Breast epithelium (tissue), 4 donors: ENCODE measurements around the gene IFNL2. TPM values are rescaled to one million over a fixed set of nuclear protein-coding genes. Genes with fewer than 3 reads are reported as not detected.

Source experiments
- DNase-seq, 2 donors: peaks; one replicate each; pipeline ENCODE4 v3.0.0-alpha.2; 2019; ENCODE audit warnings: low spot score in 2 of 2
- H3K27ac ChIP-seq, 2 donors: fragments of 200-600 bp; sonication (generic) in 1 of 2; one replicate each; pipeline ENCODE4 v1.5.1; 2016 to 2019; ENCODE audit warnings: mild to moderate bottlenecking in 1 of 2
- H3K27me3 ChIP-seq, 2 donors: fragments of 200-600 bp; sonication (generic) in 1 of 2; one replicate each; pipeline versions ENCODE4 v1.5.1 to v1.6.0; 2017 to 2019; ENCODE audit warnings: control low read depth in 1 of 2, mild to moderate bottlenecking in 1 of 2
- H3K36me3 ChIP-seq: fragments of 200-600 bp; one replicate; pipeline ENCODE4 v1.5.1; 2019
- H3K4me1 ChIP-seq, 2 donors: fragments of 200-600 bp; sonication (generic); one replicate each; pipeline ENCODE4 v1.5.1; 2016 to 2019; ENCODE audit warnings: control low read depth in 1 of 2
- H3K4me3 ChIP-seq, 3 donors: fragments of 200-600 bp; sonication (generic); 1 replicate in 2 of 3; 2 replicates in 1 of 3; pipeline ENCODE4 v1.5.1; 2016 to 2019; ENCODE audit warnings: mild to moderate bottlenecking in 3 of 3, moderate library complexity in 2 of 3
- H3K9me3 ChIP-seq, 2 donors: fragments of 200-600 bp; sonication (generic) in 1 of 2; one replicate each; pipeline ENCODE4 v1.5.1; 2016 to 2019; ENCODE audit warnings: control low read depth in 1 of 2
- POLR2A ChIP-seq: fragments of 450-650 bp; IDR thresholded peaks from one replicate; pipeline ENCODE4 v1.6.1; 2016; ENCODE audit warnings: antibody characterized with exemption, mild to moderate bottlenecking, moderate library complexity
- POLR2AphosphoS5 ChIP-seq, 3 donors: sonication (generic); formaldehyde crosslinking; IDR thresholded peaks; one replicate each; pipeline ENCODE4 v1.6.1; 2017; ENCODE audit warnings: antibody characterized with exemption in 3 of 3
- intact Hi-C: fragments of 100-400 bp; cut with DNase I; formaldehyde crosslinking; loops from one replicate; pipeline ENCODE4 v1.15.1; 2023; ENCODE audit warnings: low total_unique reads
- total RNA-seq, 3 donors: library from RNA; depleted of rRNA; stranded (reverse); fragments of >200 nt; gene quantifications; one replicate each; pipeline ENCODE4 v1.1.0, GENCODE V29; 2016
- TF ChIP-seq, protein P1 (sequence below), 3 donors: fragments of 450-650 bp; IDR thresholded peaks; one replicate each; pipeline ENCODE4 v1.5.1; 2016 to 2017; ENCODE audit warnings: antibody characterized with exemption in 3 of 3, mild to moderate bottlenecking in 3 of 3, moderate library complexity in 3 of 3

The IFNL2 gene
- total RNA-seq, 3 donors from 2014 or later = not detected

DNA sequence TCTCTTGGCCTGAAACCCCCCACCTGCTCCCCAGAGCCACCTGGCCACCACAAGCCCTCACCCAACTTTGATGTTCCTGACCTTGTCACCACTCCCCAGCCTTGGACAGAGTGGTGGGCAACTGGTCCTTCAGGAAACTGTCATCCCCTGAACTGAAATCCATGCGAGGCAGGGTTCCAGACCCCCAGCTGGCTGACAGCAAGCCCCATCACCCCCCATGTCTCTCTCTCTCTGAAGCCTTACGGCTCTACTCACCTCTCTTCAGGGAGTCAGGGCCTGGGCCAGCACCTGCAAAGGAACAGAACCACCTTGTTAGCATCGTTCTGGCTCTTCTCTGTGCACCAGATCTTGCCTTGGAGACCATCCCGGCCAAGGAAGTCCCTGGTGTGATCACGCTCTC is 49.9 kb downstream of the IFNL2 start:
- H3K27ac ChIP-seq = no peak overlapping the region
- DNase-seq = no peak
- no peaks in the 10 kb centered on the region for H3K36me3 ChIP-seq
- TF ChIP-seq POLR2AphosphoS5 (IDR thresholded peaks at IDR 0.05) (no peak), POLR2A (no peak)
- TF ChIP-seq, protein P1, sequence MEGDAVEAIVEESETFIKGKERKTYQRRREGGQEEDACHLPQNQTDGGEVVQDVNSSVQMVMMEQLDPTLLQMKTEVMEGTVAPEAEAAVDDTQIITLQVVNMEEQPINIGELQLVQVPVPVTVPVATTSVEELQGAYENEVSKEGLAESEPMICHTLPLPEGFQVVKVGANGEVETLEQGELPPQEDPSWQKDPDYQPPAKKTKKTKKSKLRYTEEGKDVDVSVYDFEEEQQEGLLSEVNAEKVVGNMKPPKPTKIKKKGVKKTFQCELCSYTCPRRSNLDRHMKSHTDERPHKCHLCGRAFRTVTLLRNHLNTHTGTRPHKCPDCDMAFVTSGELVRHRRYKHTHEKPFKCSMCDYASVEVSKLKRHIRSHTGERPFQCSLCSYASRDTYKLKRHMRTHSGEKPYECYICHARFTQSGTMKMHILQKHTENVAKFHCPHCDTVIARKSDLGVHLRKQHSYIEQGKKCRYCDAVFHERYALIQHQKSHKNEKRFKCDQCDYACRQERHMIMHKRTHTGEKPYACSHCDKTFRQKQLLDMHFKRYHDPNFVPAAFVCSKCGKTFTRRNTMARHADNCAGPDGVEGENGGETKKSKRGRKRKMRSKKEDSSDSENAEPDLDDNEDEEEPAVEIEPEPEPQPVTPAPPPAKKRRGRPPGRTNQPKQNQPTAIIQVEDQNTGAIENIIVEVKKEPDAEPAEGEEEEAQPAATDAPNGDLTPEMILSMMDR (IDR thresholded peaks at IDR 0.05) = no peak
- intact Hi-C loops = no loop called here
- no peak overlapping the region for H3K4me3 ChIP-seq
- no peaks in the 10 kb centered on the region for H3K4me1 ChIP-seq
- H3K9me3 ChIP-seq = no peaks in the 10 kb centered on the region
- H3K27me3 ChIP-seq = no peaks in the 10 kb centered on the region

DNA sequence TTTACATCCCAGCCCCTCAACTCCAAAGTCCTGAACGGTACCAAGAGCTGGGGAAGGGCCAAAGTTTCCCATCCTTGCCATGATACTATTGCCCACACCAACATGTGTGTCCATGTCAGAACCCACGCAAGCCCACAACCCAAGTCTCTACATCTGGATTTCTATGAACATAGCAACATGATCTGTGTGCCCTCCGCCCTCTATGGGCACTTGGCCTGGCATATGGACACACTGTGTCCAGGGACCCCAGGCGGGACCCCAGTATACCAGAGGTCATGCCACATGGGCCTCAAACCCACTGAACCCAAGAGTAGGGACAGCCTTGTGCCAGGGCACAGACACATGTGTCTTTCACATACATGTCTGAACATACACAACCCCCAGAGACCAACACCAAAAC is 50.5 kb downstream of the IFNL2 start:
- Histone ChIP-seq H3K27me3 (no peaks in the 10 kb centered on the region), H3K4me1 (no peaks in the 10 kb centered on the region), H3K36me3 (no peaks in the 10 kb centered on the region), H3K4me3 (no peak overlapping the region), H3K9me3 (no peaks in the 10 kb centered on the region), H3K27ac (no peak overlapping the region)
- TF ChIP-seq POLR2AphosphoS5 (IDR thresholded peaks at IDR 0.05) (no peak), POLR2A (no peak)
- TF ChIP-seq, protein P1 (IDR thresholded peaks at IDR 0.05) = no peak
- DNase-seq = no peak
- intact Hi-C loops = no loop called here

DNA sequence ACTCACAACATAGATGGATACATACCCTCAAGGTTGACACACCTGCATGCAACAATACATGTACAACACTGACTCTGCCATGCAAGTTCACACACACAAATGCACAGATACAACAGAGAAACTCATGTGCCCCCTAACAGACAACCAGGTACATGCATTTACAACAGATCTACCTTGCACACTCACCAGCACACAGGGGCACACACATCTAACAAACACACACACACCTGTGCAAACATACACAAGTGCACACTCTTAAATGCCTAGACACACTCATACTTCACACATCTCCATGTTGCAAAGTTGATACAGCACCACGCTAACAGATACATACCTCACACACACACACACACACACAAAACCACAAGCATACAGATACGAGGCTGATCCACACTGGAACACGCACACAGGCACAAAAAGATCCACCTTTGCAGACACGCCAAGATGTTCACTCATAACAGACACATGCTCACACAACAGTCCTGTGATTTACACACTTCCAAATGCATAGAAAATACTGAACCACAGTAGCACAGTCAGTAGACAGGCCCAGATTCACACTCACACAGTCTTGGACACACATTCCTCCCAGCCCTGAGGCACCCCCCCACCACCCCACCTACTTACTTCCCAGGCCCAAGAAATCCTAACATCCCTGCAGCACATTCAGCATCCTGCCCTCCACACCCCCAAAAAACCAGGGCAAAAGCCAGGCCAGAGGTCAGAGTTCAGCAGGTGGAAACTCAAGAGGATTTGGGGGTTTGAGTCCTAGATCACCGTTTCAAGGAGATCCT is 51.1 kb downstream of the IFNL2 start:
- H3K36me3 ChIP-seq = no peaks in the 10 kb centered on the region
- TF ChIP-seq POLR2AphosphoS5 (IDR thresholded peaks at IDR 0.05) = no peak
- TF ChIP-seq POLR2A = no peak
- TF ChIP-seq, protein P1 (IDR thresholded peaks at IDR 0.05) = no peak

More for the DNA sequence above, 51.1 kb downstream of the IFNL2 start:
- Histone ChIP-seq H3K4me3 (peak overlapping the region in 2 of 3 donors; percentile 64 to 92), H3K9me3 (no peaks in the 10 kb centered on the region), H3K27ac (no peak overlapping the region), H3K4me1 (no peaks in the 10 kb centered on the region), H3K27me3 (no peaks in the 10 kb centered on the region)
- no peak for DNase-seq
- intact Hi-C loops = no loop called here

Other genes starting within 250 kb of the IFNL2 start
- gene FBXO27, start 235.8 kb upstream of the IFNL2 start, total RNA-seq = 1 to 10 TPM; 2.6 to 7.2 (median 5.1) TPM
- gene ACP7, start 184.0 kb upstream of the IFNL2 start, total RNA-seq = not detected
- 10 to 100 TPM in 2 of 3 donors, 1 to 10 TPM in 1; 3.5 to 12.0 (median 10.2) TPM for gene PAK4, start 142.6 kb upstream of the IFNL2 start, total RNA-seq
- 1 to 10 TPM in 1 of 3 donors, under 1 TPM in 1, not detected in 1; 0.66 to 2.9 TPM for gene NCCRP1, start 71.4 kb upstream of the IFNL2 start, total RNA-seq
- not detected for gene SYCN, start 64.1 kb upstream of the IFNL2 start, total RNA-seq
- not detected for gene IFNL3, start 23.4 kb upstream of the IFNL2 start, total RNA-seq
- gene IFNL4, start 19.5 kb upstream of the IFNL2 start, total RNA-seq = not detected
- not detected for gene IFNL1, start 28.0 kb downstream of the IFNL2 start, total RNA-seq
- gene LRFN1, start 52.5 kb downstream of the IFNL2 start, total RNA-seq = under 1 TPM; 0.16 to 0.66 (median 0.59) TPM
- 10 to 100 TPM; 21.7 to 47.5 (median 26.6) TPM for gene GMFG, start 67.6 kb downstream of the IFNL2 start, total RNA-seq
- 10 to 100 TPM; 57.4 to 65.2 (median 59.7) TPM for gene SAMD4B, start 74.0 kb downstream of the IFNL2 start, total RNA-seq
- 10 to 100 TPM; 41.3 to 49.5 (median 45.2) TPM for gene PAF1, start 122.7 kb downstream of the IFNL2 start, total RNA-seq
- gene MED29, start 123.0 kb downstream of the IFNL2 start, total RNA-seq = 10 to 100 TPM; 36.6 to 49.5 (median 47.3) TPM
- gene ZFP36, start 138.5 kb downstream of the IFNL2 start, total RNA-seq = 100 to 1,000 TPM in 2 of 3 donors, 10 to 100 TPM in 1; 91.7 to 299 (median 143) TPM
- 10 to 100 TPM in 2 of 3 donors, 1 to 10 TPM in 1; 8.0 to 11.8 (median 10.2) TPM for gene PLEKHG2, start 144.3 kb downstream of the IFNL2 start, total RNA-seq
- 1,000 to 10,000 TPM; 1,681 to 3,245 (median 1,756) TPM for gene RPS16, start 167.6 kb downstream of the IFNL2 start, total RNA-seq
- 100 to 1,000 TPM in 2 of 3 donors, 10 to 100 TPM in 1; 74.3 to 115 (median 103) TPM for gene SUPT5H, start 177.2 kb downstream of the IFNL2 start, total RNA-seq
- 10 to 100 TPM; 39.4 to 45.6 (median 41.1) TPM for gene TIMM50, start 212.4 kb downstream of the IFNL2 start, total RNA-seq
- not detected for gene DLL3, start 230.6 kb downstream of the IFNL2 start, total RNA-seq
- gene SELENOV, start 246.7 kb downstream of the IFNL2 start, total RNA-seq = not detected